ENCODE measurements around the gene TNFRSF4.

- TF ChIP-seq CTCF (IDR thresholded peaks at IDR 0.05), result no peak
- TF ChIP-seq POLR2A (IDR thresholded peaks at IDR 0.05), result no peak
- TF ChIP-seq EP300 (IDR thresholded peaks at IDR 0.05), result no peak
Measured at GRCh38 chr1:1218524-1219200, 4.7 kb upstream of the TNFRSF4 start.

Measured in tibial nerve (tissue), 4 donors.